CD14-positive monocyte (primary cell): Measurements from ENCODE around the gene CTBS. TPM values are rescaled to one million over a fixed set of nuclear protein-coding genes. Genes with fewer than 3 reads are reported as not detected.

ENCODE experiments used
- DNase-seq, 3 donors: peaks; one replicate each; pipeline ENCODE4 v3.0.0-alpha.2; 2011 to 2022
- H2AFZ ChIP-seq: 2 replicates; pipeline ENCODE4 v1.6.0; 2012; ENCODE audit warnings: mild to moderate bottlenecking, low read depth, low read length, inconsistent platforms; ENCODE audit not compliant: insufficient read depth, poor library complexity, severe bottlenecking
- H3K27ac ChIP-seq, 2 donors: 1 replicate in 1 of 2; 2 replicates in 1 of 2; pipeline ENCODE4 v1.5.1; 2012 to 2013; ENCODE audit warnings: low read length in 2 of 2, control low read depth in 1 of 2, inconsistent platforms in 1 of 2, low read depth in 1 of 2, mild to moderate bottlenecking in 1 of 2
- H3K27me3 ChIP-seq, 2 donors: one replicate each; pipeline versions ENCODE4 v1.6.0 to v1.6.1; 2011 to 2013; ENCODE audit warnings: low read length in 2 of 2; ENCODE audit not compliant: control insufficient read depth in 2 of 2, insufficient read depth in 2 of 2
- H3K36me3 ChIP-seq, 2 donors: replicated peaks in 1 of 2; 1 replicate in 1 of 2; 2 replicates in 1 of 2; pipeline versions ENCODE4 v1.5.1 to v1.6.1; 2012 to 2013; ENCODE audit warnings: low read length in 2 of 2, control low read depth in 1 of 2, inconsistent platforms in 1 of 2, mild to moderate bottlenecking in 1 of 2; ENCODE audit not compliant: insufficient read depth in 2 of 2, control insufficient read depth in 1 of 2
- H3K4me1 ChIP-seq, 2 donors: 1 replicate in 1 of 2; 2 replicates in 1 of 2; pipeline versions ENCODE4 v1.5.1 to v1.6.1; 2012 to 2013; ENCODE audit warnings: low read length in 2 of 2, control low read depth in 1 of 2, inconsistent platforms in 1 of 2, mild to moderate bottlenecking in 1 of 2, moderate library complexity in 1 of 2; ENCODE audit not compliant: insufficient read depth in 2 of 2, control insufficient read depth in 1 of 2
- H3K4me2 ChIP-seq: replicated peaks from 2 replicates; pipeline ENCODE3; 2012; ENCODE audit warnings: low read length, moderate library complexity, mild to moderate bottlenecking; ENCODE audit not compliant: poor library complexity, severe bottlenecking; ENCODE audit errors: extremely low read depth
- H3K4me3 ChIP-seq, 3 experiments: fragments of 200-600 bp in 1 of 3; sonication (generic) in 1 of 3; replicated peaks in 1 of 3; 1 replicate in 2 of 3; 2 replicates in 1 of 3; pipeline ENCODE4 v1.5.1; 2011 to 2013; ENCODE audit warnings: low read length in 3 of 3, mild to moderate bottlenecking in 3 of 3, control low read depth in 2 of 3, low read depth in 2 of 3, inconsistent platforms in 1 of 3, moderate library complexity in 1 of 3
- H3K79me2 ChIP-seq: 2 replicates; pipeline ENCODE4 v1.6.0; 2012; ENCODE audit warnings: mild to moderate bottlenecking, control low read depth, inconsistent platforms, low read length, moderate library complexity; ENCODE audit not compliant: insufficient read depth
- H3K9ac ChIP-seq: 2 replicates; pipeline ENCODE4 v1.6.0; 2017; ENCODE audit warnings: low read length, mild to moderate bottlenecking; ENCODE audit not compliant: insufficient read depth, poor library complexity, severe bottlenecking
- H3K9me3 ChIP-seq, 2 donors: replicated peaks in 1 of 2; 1 replicate in 1 of 2; 2 replicates in 1 of 2; pipeline versions ENCODE4 v1.5.1 to v1.6.1; 2012 to 2013; ENCODE audit warnings: low read length in 2 of 2, control low read depth in 1 of 2; ENCODE audit not compliant: control insufficient read depth in 1 of 2, insufficient read depth in 1 of 2
- H4K20me1 ChIP-seq: 2 replicates; pipeline ENCODE4 v1.6.0; 2012; ENCODE audit warnings: mild to moderate bottlenecking, low read length, control low read depth, moderate library complexity; ENCODE audit not compliant: insufficient read depth
- H3K27ac Mint-ChIP-seq, 7 donors: one replicate each; pipeline ENCODE4 v1.8.0; 2020; ENCODE audit warnings: mild to moderate bottlenecking in 7 of 7, mixed read lengths in 7 of 7, moderate library complexity in 6 of 7, inconsistent platforms in 2 of 7
- H3K27me3 Mint-ChIP-seq, 3 donors: one replicate each; pipeline ENCODE4 v1.8.0; 2021 to 2022; ENCODE audit warnings: low read depth in 3 of 3, mild to moderate bottlenecking in 3 of 3, mixed read lengths in 3 of 3, moderate library complexity in 3 of 3, inconsistent platforms in 1 of 3
- H3K36me3 Mint-ChIP-seq, 2 donors: one replicate each; pipeline ENCODE4 v1.8.0; 2020; ENCODE audit warnings: mixed read lengths in 2 of 2, inconsistent platforms in 1 of 2, mild to moderate bottlenecking in 1 of 2
- H3K4me1 Mint-ChIP-seq: one replicate; pipeline ENCODE4 v1.8.0; 2020; ENCODE audit warnings: mild to moderate bottlenecking, mixed read lengths
- H3K4me3 Mint-ChIP-seq, 2 donors: one replicate each; pipeline ENCODE4 v1.8.0; 2020; ENCODE audit warnings: mild to moderate bottlenecking in 2 of 2, mixed read lengths in 2 of 2, moderate library complexity in 1 of 2
- H3K9me3 Mint-ChIP-seq, 7 donors: one replicate each; pipeline ENCODE4 v1.8.0; 2020 to 2022; ENCODE audit warnings: mixed read lengths in 7 of 7, mild to moderate bottlenecking in 6 of 7, moderate library complexity in 6 of 7, inconsistent platforms in 2 of 7
- WGBS: methylation state at CpG from one replicate; pipeline ENCODE4 v1.1.5; 2013; ENCODE audit warnings: missing lambda C conversion rate; ENCODE audit not compliant: insufficient coverage; 5-methylcytosine and 5-hydroxymethylcytosine counted together
- intact Hi-C, 2 donors: fragments of 100-400 bp; cut with micrococcal nuclease; formaldehyde crosslinking; loops; one replicate each; pipeline versions ENCODE4 v1.15.0 to v1.15.1; 2023
- polyA minus RNA-seq: library from RNA; depleted of rRNA, polyadenylated mRNA; stranded (reverse); fragments of >200 nt; gene quantifications from 2 replicates; pipeline ENCODE4 v1.2.3, GENCODE V29; 2012
- polyA plus RNA-seq, 3 donors: library from polyadenylated mRNA; depleted of rRNA in 1 of 3; unstranded in 2 of 3; stranded (reverse) in 1 of 3; fragments of 300-500 nt in 2 of 3; fragments of >200 nt in 1 of 3; fragmentation: Illumina TruSeq in 2 of 3; gene quantifications; 1 replicate in 2 of 3; 2 replicates in 1 of 3; pipeline ENCODE4 v1.2.3, GENCODE V29; 2012 to 2021
- total RNA-seq, 12 experiments: library from RNA in 1 of 12; stranded (reverse) in 1 of 12; fragments of 120-200 nt in 1 of 12; gene quantifications; one replicate each; pipeline ENCODE4 v1.2.4 and lab custom pipeline; 2013 to 2026; ENCODE audit warnings: mixed read lengths in 6 of 12, inconsistent platforms in 1 of 12
- TF ChIP-seq, protein P1 (sequence below): fragments of 200-600 bp; IDR thresholded peaks from one replicate; pipeline ENCODE4 v1.8.0; 2022; ENCODE audit warnings: antibody characterized with exemption, mild to moderate bottlenecking

CTBS gene, protein sequence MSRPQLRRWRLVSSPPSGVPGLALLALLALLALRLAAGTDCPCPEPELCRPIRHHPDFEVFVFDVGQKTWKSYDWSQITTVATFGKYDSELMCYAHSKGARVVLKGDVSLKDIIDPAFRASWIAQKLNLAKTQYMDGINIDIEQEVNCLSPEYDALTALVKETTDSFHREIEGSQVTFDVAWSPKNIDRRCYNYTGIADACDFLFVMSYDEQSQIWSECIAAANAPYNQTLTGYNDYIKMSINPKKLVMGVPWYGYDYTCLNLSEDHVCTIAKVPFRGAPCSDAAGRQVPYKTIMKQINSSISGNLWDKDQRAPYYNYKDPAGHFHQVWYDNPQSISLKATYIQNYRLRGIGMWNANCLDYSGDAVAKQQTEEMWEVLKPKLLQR
- total RNA-seq (2013) = 30.4 TPM
- polyA plus RNA-seq (10 to 100 TPM; 29.2 to 62.2 (median 44.8) TPM), polyA minus RNA-seq (6.7 and 11.9 TPM in 2 replicates), total RNA-seq (lab: John Stamatoyannopoulos, UW) (11.9 to 55.1 (median 40.0) reads per million in 11 experiments)

DNA sequence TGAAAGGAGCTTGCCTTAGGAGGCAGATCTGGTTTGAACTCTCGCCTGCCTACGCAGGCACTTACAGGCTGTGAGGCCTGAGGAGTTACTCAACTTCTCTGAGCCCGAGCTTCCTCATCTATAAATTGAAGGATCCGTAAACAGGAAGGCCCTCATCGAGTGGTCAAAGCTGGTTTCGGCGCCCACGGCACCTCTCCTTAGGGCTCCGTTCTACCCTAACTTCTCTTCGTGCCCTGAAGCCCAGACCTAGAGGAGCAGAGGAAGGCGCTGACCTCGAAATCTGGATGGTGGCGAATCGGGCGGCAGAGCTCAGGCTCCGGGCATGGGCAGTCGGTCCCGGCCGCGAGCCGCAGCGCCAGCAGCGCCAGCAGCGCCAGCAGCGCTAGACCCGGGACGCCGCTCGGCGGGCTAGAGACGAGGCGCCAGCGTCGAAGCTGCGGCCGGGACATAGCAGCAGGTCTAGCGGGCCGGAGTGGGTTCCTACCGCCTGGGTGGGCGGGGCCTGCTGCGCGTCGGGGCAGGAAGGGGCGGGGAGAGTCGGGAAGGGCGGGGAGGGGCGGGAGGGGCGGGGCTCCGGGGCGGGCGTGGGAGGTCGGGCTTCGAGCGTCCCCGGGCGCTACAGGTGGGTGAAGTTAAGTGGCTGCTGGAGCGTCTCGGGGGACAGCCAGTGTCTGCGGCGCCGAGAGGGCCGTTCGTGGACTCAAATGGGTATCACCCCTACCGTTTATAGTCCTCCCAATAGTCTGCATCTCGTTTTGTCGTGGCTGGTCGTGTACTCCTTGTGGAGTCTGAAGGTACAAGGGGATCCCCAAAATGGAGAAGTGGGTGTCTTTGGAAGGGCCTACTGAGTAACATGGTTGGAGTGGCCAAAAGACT, at the start of gene CTBS:
CTBS (minus strand) TSS at position 474 of the 876 bp plus-strand sequence; CDS start at position 449, 25 bp downstream.
- peak within 1 kb of the TSS; percentile 92 to 100 for H3K27ac ChIP-seq
- H3K9ac ChIP-seq = peak within 1 kb of the TSS; percentile 99
- H3K4me1 Mint-ChIP-seq = peaks cover 41% of the 10 kb centered on the region
- DNase-seq = peak; percentile 93 to 94 (median 94)
- H4K20me1 ChIP-seq = peaks cover 2% of the 10 kb centered on the region
- peak within 1 kb of the TSS; percentile 76 for H3K4me2 ChIP-seq
- H3K9me3 Mint-ChIP-seq = peaks cover 0 to 5% (median 0%) of the 10 kb centered on the region in 7 donors
- H3K4me1 ChIP-seq = peaks cover 26 to 41% of the 10 kb centered on the region in 2 donors
- H3K4me3 ChIP-seq = peak within 1 kb of the TSS; percentile 48 to 96 (median 77)
- intact Hi-C loops = loop anchor here (2.0 to 10.0 kb wide), 7 partner anchors 47 to 701 kb away; partner anchors contain the start of genes GNG5 (in 2 of the 2), SPATA1 (in 2 of the 2), SSX2IP (in 2 of the 2) and BCL10 (in 1 of the 2)
- WGBS = under 1% methylated on average over 43 of the region's 67 CpGs
- peaks cover 63% of the 10 kb centered on the region for H3K79me2 ChIP-seq
- peaks cover 0 to 2% (median 0%) of the 10 kb centered on the region in 3 donors for H3K27me3 Mint-ChIP-seq
- H3K9me3 ChIP-seq = no peaks in the 10 kb centered on the region
- H3K27ac Mint-ChIP-seq = peak within 1 kb of the TSS; percentile 99 to 100 (median 100)
- H3K27me3 ChIP-seq = no peaks in the 10 kb centered on the region
- peaks cover 32 to 46% of the 10 kb centered on the region in 2 donors for H3K36me3 Mint-ChIP-seq
- peak within 1 kb of the TSS; percentile 68 for H2AFZ ChIP-seq
- H3K36me3 ChIP-seq = peaks cover 17 to 38% of the 10 kb centered on the region in 2 donors
- H3K4me3 Mint-ChIP-seq = peak within 1 kb of the TSS; percentile 98
- TF ChIP-seq, protein P1, sequence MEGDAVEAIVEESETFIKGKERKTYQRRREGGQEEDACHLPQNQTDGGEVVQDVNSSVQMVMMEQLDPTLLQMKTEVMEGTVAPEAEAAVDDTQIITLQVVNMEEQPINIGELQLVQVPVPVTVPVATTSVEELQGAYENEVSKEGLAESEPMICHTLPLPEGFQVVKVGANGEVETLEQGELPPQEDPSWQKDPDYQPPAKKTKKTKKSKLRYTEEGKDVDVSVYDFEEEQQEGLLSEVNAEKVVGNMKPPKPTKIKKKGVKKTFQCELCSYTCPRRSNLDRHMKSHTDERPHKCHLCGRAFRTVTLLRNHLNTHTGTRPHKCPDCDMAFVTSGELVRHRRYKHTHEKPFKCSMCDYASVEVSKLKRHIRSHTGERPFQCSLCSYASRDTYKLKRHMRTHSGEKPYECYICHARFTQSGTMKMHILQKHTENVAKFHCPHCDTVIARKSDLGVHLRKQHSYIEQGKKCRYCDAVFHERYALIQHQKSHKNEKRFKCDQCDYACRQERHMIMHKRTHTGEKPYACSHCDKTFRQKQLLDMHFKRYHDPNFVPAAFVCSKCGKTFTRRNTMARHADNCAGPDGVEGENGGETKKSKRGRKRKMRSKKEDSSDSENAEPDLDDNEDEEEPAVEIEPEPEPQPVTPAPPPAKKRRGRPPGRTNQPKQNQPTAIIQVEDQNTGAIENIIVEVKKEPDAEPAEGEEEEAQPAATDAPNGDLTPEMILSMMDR = no peak

DNA sequence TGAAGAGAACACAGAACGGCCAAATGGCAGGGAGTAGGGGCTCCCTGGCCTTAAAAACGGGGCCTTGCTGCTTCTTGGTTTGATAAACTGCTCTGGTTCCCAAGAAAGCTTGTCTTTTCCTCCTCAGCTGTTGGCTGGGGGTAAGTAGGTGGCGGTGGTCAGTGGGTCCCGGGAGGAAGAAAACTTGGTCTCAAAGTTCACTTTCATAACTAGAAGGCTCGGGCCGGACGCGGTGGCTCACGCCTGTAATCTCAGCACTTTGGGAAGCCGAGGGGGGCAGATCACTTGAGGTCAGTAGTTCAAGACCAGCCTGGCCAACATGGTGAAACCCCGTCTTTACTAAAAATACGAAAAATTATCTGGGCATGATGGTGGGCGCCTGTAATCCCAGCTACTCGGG, 47.3 kb upstream of the CTBS start:
- H3K4me2 ChIP-seq = no peak overlapping the region
- no peaks in the 10 kb centered on the region for H4K20me1 ChIP-seq
- H3K27me3 ChIP-seq = no peaks in the 10 kb centered on the region
- no peak overlapping the region for H2AFZ ChIP-seq
- no peaks in the 10 kb centered on the region for H3K36me3 ChIP-seq
- intact Hi-C loops = loop anchor here (2.0 to 5.0 kb wide), 3 partner anchors 49 to 479 kb away; partner anchors contain the start of gene PRKACB (in 1 of the 2)
- no peak overlapping the region for H3K9ac ChIP-seq
- H3K4me3 ChIP-seq = no peak overlapping the region
- peaks cover 0 to 8% (median 2%) of the 10 kb centered on the region in 3 donors for H3K27me3 Mint-ChIP-seq
- H3K9me3 Mint-ChIP-seq = no peaks in the 10 kb centered on the region
- H3K27ac Mint-ChIP-seq = no peak overlapping the region
- H3K9me3 ChIP-seq = no peaks in the 10 kb centered on the region
- no peak for DNase-seq
- peaks cover 5 to 16% of the 10 kb centered on the region in 2 donors for H3K4me1 ChIP-seq
- TF ChIP-seq, protein P1 = no peak
- no peak overlapping the region for H3K4me3 Mint-ChIP-seq
- H3K27ac ChIP-seq = no peak overlapping the region
- peaks cover 13% of the 10 kb centered on the region for H3K4me1 Mint-ChIP-seq
- H3K36me3 Mint-ChIP-seq = peaks cover 0 to 2% of the 10 kb centered on the region in 2 donors
- no peaks in the 10 kb centered on the region for H3K79me2 ChIP-seq
- WGBS = 91% methylated on average over 14 of the region's 14 CpGs
